ENCODE results near the gene YARS1.

Gene YARS1

DNA sequence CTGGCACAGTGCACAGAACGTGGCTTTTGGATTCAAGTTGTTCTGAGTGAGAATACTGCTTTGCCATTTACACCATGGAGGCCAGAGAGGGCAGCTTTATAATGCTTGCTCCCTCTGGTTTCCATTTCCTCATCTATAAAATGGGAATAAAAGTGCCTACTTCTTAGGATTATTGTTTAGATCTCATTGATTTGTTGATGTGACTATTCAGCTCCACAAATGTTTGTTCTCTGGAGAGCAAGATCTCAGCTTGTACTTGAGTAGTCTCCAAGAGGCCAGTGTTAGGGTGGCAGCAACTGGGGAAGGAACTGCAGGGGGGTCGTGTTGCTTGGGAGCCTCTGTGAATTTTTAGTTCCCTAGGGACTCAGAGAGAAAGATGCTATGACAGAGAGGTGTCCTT lies 55.2 kb downstream of the YARS1 start:
- no peak overlapping the region for H3K23ac ChIP-seq (ENCODE audit: low read length in 2 of 2)
- DNase-seq = no peak
- H3K4me1 ChIP-seq (ENCODE audit: control insufficient read depth, insufficient read depth, low read depth, low read length) = peaks cover 55% of the 10 kb centered on the region
- no peak overlapping the region for H4K91ac ChIP-seq (ENCODE audit: low read length)
- no peaks in the 10 kb centered on the region for H3K27me3 ChIP-seq (ENCODE audit: control insufficient read depth in 1 of 2, insufficient read depth in 1 of 2, low read length in 2 of 2)
- H3K4ac ChIP-seq (ENCODE audit: low read depth in 1 of 2, low read length in 2 of 2) = peak overlapping the region in 1 of 2 experiments; percentile 17
- H2AFZ ChIP-seq (ENCODE audit: low read depth, low read length) = no peak overlapping the region
- H3K18ac ChIP-seq (ENCODE audit: low read depth in 1 of 2, low read length in 2 of 2) = peak overlapping the region in 1 of 2 experiments; percentile 42
- peaks cover 38% of the 10 kb centered on the region for H3K79me1 ChIP-seq (replicated peaks; ENCODE audit: low read length, poor library complexity, severe bottlenecking)
- no peak overlapping the region for H2BK120ac ChIP-seq (ENCODE audit: low read depth, low read length)
- 78% methylated on average over 2 of the region's 2 CpGs for WGBS
- H2BK5ac ChIP-seq (ENCODE audit: low read depth, low read length, poor library complexity, severe bottlenecking) = peak overlapping the region; percentile 12
- H3K4me3 ChIP-seq (ENCODE audit: insufficient read depth in 1 of 2, low read depth in 1 of 2, low read length in 2 of 2) = no peak overlapping the region
- H3K14ac ChIP-seq (ENCODE audit: low read length in 2 of 2) = no peak overlapping the region
- H2AK5ac ChIP-seq (ENCODE audit: low read length, severe bottlenecking) = peak overlapping the region; percentile 95
- H3K4me2 ChIP-seq (ENCODE audit: low read length, poor library complexity, severe bottlenecking) = no peak overlapping the region
- H3K9me3 ChIP-seq (ENCODE audit: control insufficient read depth, low read length) = no peaks in the 10 kb centered on the region
- peaks cover 4 to 30% of the 10 kb centered on the region in 2 experiments for H3K36me3 ChIP-seq (ENCODE audit: control insufficient read depth in 1 of 2, insufficient read depth in 2 of 2, low read depth in 1 of 2, low read length in 2 of 2)
- H3K9ac ChIP-seq (ENCODE audit: low read length) = no peak overlapping the region
- no peak overlapping the region for H2BK15ac ChIP-seq (ENCODE audit: low read depth, poor library complexity, severe bottlenecking)
- H2BK12ac ChIP-seq (ENCODE audit: low read length in 2 of 2) = no peak overlapping the region
- H4K8ac ChIP-seq (ENCODE audit: low read length) = no peak overlapping the region
- H3K27ac ChIP-seq (ENCODE audit: low read length, poor library complexity, severe bottlenecking) = peak overlapping the region; percentile 95

DNA sequence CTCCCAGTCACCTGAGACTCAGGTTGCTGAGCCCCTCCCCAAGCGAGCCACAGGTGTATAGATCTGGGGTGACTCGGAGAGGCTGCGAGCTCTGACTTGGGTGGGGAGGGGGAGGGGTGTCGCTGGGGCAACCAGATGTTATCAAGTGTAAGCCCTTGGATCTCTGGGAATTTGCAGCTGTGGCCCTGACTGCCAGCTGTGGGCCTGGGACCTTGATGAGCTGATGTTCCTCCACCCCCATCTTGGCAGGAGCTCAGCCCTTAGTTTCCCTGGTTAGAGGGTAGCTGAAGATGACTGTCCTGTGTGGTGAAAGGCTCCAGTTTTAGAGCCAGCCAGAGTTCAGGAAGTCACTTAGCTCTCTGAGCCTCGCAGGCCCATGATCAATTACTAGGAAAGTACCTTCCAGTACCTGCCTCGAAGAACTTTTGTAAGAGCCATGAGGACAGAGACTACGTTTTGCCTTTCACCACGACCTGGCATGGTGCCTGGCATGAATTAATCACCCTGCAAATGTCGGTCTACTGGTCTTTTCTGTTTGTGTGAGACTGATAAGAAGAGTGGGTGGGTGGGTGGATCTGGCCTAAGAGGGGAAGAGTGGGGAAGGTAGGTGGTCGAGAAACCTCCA lies 55.8 kb downstream of the YARS1 start:
- Histone ChIP-seq H3K14ac (ENCODE audit: low read length in 2 of 2) (peak overlapping the region in 1 of 2 experiments; percentile 67), H3K9ac (ENCODE audit: low read length) (no peak overlapping the region), H3K79me1 (replicated peaks; ENCODE audit: low read length, poor library complexity, severe bottlenecking) (peaks cover 32% of the 10 kb centered on the region), H2AFZ (ENCODE audit: low read depth, low read length) (no peak overlapping the region), H4K8ac (ENCODE audit: low read length) (no peak overlapping the region), H3K27me3 (ENCODE audit: control insufficient read depth in 1 of 2, insufficient read depth in 1 of 2, low read length in 2 of 2) (no peaks in the 10 kb centered on the region), H2BK15ac (ENCODE audit: low read depth, poor library complexity, severe bottlenecking) (no peak overlapping the region), H2BK120ac (ENCODE audit: low read depth, low read length) (no peak overlapping the region), H3K18ac (ENCODE audit: low read depth in 1 of 2, low read length in 2 of 2) (peak overlapping the region in 1 of 2 experiments; percentile 63), H2BK12ac (ENCODE audit: low read length in 2 of 2) (peak overlapping the region in 1 of 2 experiments; percentile 56), H2BK5ac (ENCODE audit: low read depth, low read length, poor library complexity, severe bottlenecking) (peak overlapping the region; percentile 98), H3K4me1 (ENCODE audit: control insufficient read depth, insufficient read depth, low read depth, low read length) (peaks cover 49% of the 10 kb centered on the region), H3K4ac (ENCODE audit: low read depth in 1 of 2, low read length in 2 of 2) (peak overlapping the region in 1 of 2 experiments; percentile 17), H3K23ac (ENCODE audit: low read length in 2 of 2) (peak overlapping the region in 1 of 2 experiments; percentile 41), H3K4me3 (ENCODE audit: insufficient read depth in 1 of 2, low read depth in 1 of 2, low read length in 2 of 2) (no peak overlapping the region), H3K27ac (ENCODE audit: low read length, poor library complexity, severe bottlenecking) (peak overlapping the region; percentile 95), H4K91ac (ENCODE audit: low read length) (no peak overlapping the region), H3K36me3 (ENCODE audit: control insufficient read depth in 1 of 2, insufficient read depth in 2 of 2, low read depth in 1 of 2, low read length in 2 of 2) (peaks cover 4 to 30% of the 10 kb centered on the region in 2 experiments), H3K4me2 (ENCODE audit: low read length, poor library complexity, severe bottlenecking) (no peak overlapping the region), H3K9me3 (ENCODE audit: control insufficient read depth, low read length) (no peaks in the 10 kb centered on the region), H2AK5ac (ENCODE audit: low read length, severe bottlenecking) (peak overlapping the region; percentile 95)
- DNase-seq = peak; percentile 83
- 36% methylated on average over 10 of the region's 10 CpGs for WGBS

DNA sequence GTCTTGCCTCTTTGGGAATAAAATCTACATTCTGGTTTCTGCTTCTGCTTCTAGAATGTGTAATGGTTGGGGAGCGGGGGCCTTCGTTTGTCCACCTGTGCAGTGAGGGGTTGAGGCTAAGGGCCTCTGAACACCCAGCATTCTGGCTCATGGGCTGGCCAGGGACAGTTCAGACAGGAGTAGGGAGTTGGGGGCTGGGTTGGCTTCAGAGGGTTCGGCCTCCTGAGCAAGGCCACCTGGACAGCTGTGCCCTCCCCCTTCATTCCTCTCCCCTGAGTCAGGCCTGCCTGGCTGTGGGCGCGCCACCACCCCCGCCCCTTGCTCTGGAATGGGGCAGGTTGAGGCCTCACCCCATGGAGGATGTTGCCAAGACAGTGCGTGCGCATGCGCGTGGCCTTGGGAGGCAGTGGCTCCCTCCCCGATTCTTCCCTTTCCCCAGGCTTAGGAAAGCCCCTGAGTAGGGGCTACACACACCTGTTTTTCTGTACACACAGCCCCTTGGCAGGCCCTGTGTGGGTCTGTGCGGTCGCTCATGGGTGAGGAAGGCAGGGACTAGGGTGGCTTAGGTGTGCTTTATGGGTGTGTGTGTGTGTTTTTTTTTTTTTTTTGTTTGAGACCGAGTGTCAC lies 57.0 kb downstream of the YARS1 start:
- H3K9ac ChIP-seq (ENCODE audit: low read length) = no peak overlapping the region
- peak overlapping the region in 1 of 2 experiments; percentile 29 for H3K4ac ChIP-seq (ENCODE audit: low read depth in 1 of 2, low read length in 2 of 2)
- H3K79me1 ChIP-seq (replicated peaks; ENCODE audit: low read length, poor library complexity, severe bottlenecking) = peaks cover 21% of the 10 kb centered on the region
- H2AFZ ChIP-seq (ENCODE audit: low read depth, low read length) = no peak overlapping the region
- no peak overlapping the region for H2BK120ac ChIP-seq (ENCODE audit: low read depth, low read length)
- no peak overlapping the region for H4K8ac ChIP-seq (ENCODE audit: low read length)
- peak; percentile 48 for DNase-seq
- H3K14ac ChIP-seq (ENCODE audit: low read length in 2 of 2) = no peak overlapping the region
- peak overlapping the region in 1 of 2 experiments; percentile 31 for H3K18ac ChIP-seq (ENCODE audit: low read depth in 1 of 2, low read length in 2 of 2)
- H2BK5ac ChIP-seq (ENCODE audit: low read depth, low read length, poor library complexity, severe bottlenecking) = peak overlapping the region; percentile 98
- no peaks in the 10 kb centered on the region for H3K27me3 ChIP-seq (ENCODE audit: control insufficient read depth in 1 of 2, insufficient read depth in 1 of 2, low read length in 2 of 2)
- peaks cover 4 to 21% of the 10 kb centered on the region in 2 experiments for H3K36me3 ChIP-seq (ENCODE audit: control insufficient read depth in 1 of 2, insufficient read depth in 2 of 2, low read depth in 1 of 2, low read length in 2 of 2)
- H2AK5ac ChIP-seq (ENCODE audit: low read length, severe bottlenecking) = peak overlapping the region; percentile 97
- H3K4me3 ChIP-seq (ENCODE audit: insufficient read depth in 1 of 2, low read depth in 1 of 2, low read length in 2 of 2) = no peak overlapping the region
- H2BK12ac ChIP-seq (ENCODE audit: low read length in 2 of 2) = peak overlapping the region in 1 of 2 experiments; percentile 12
- peak overlapping the region in 1 of 2 experiments; percentile 23 for H3K23ac ChIP-seq (ENCODE audit: low read length in 2 of 2)
- H3K4me1 ChIP-seq (ENCODE audit: control insufficient read depth, insufficient read depth, low read depth, low read length) = peaks cover 45% of the 10 kb centered on the region
- WGBS = 33% methylated on average over 9 of the region's 14 CpGs
- H2BK15ac ChIP-seq (ENCODE audit: low read depth, poor library complexity, severe bottlenecking) = no peak overlapping the region
- peak overlapping the region; percentile 32 for H3K4me2 ChIP-seq (ENCODE audit: low read length, poor library complexity, severe bottlenecking)
- H4K91ac ChIP-seq (ENCODE audit: low read length) = no peak overlapping the region
- peak overlapping the region; percentile 96 for H3K27ac ChIP-seq (ENCODE audit: low read length, poor library complexity, severe bottlenecking)
- H3K9me3 ChIP-seq (ENCODE audit: control insufficient read depth, low read length) = no peaks in the 10 kb centered on the region

DNA sequence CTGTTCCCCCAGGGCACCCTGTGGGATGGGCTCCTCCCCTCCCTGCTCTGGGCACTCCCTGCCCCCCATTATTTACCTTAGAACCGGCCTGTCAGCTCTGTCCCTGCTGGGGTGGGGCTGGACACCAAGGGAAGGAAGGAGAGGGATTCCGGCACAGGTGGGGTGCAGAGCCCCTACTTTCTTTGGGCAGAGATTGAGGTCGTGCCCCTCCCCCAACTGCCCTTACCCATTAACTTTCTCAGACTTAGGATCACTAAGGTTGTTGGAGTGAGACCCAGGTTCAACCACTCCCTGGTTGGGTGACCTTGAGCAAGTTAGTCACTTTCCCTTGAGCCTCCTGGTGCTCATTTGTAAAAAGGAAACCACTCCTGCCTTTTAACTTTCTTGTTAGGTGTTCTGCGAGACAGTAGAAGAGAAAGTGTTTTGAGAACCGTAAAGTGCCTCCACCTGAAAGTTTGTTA lies 57.6 kb downstream of the YARS1 start:
- Histone ChIP-seq H2BK5ac (ENCODE audit: low read depth, low read length, poor library complexity, severe bottlenecking) (peak overlapping the region; percentile 66), H3K23ac (ENCODE audit: low read length in 2 of 2) (no peak overlapping the region), H3K9me3 (ENCODE audit: control insufficient read depth, low read length) (no peaks in the 10 kb centered on the region), H4K8ac (ENCODE audit: low read length) (peak overlapping the region; percentile 5), H3K36me3 (ENCODE audit: control insufficient read depth in 1 of 2, insufficient read depth in 2 of 2, low read depth in 1 of 2, low read length in 2 of 2) (peaks cover 0 to 16% of the 10 kb centered on the region in 2 experiments), H3K4ac (ENCODE audit: low read depth in 1 of 2, low read length in 2 of 2) (no peak overlapping the region), H2AK5ac (ENCODE audit: low read length, severe bottlenecking) (peak overlapping the region; percentile 97), H2BK15ac (ENCODE audit: low read depth, poor library complexity, severe bottlenecking) (no peak overlapping the region), H3K4me3 (ENCODE audit: insufficient read depth in 1 of 2, low read depth in 1 of 2, low read length in 2 of 2) (no peak overlapping the region), H3K18ac (ENCODE audit: low read depth in 1 of 2, low read length in 2 of 2) (no peak overlapping the region), H2BK12ac (ENCODE audit: low read length in 2 of 2) (no peak overlapping the region), H3K14ac (ENCODE audit: low read length in 2 of 2) (no peak overlapping the region), H3K4me1 (ENCODE audit: control insufficient read depth, insufficient read depth, low read depth, low read length) (peaks cover 45% of the 10 kb centered on the region), H3K79me1 (replicated peaks; ENCODE audit: low read length, poor library complexity, severe bottlenecking) (peaks cover 15% of the 10 kb centered on the region), H3K27me3 (ENCODE audit: control insufficient read depth in 1 of 2, insufficient read depth in 1 of 2, low read length in 2 of 2) (no peaks in the 10 kb centered on the region), H3K27ac (ENCODE audit: low read length, poor library complexity, severe bottlenecking) (peak overlapping the region; percentile 96), H3K4me2 (ENCODE audit: low read length, poor library complexity, severe bottlenecking) (no peak overlapping the region), H2AFZ (ENCODE audit: low read depth, low read length) (no peak overlapping the region), H4K91ac (ENCODE audit: low read length) (no peak overlapping the region), H2BK120ac (ENCODE audit: low read depth, low read length) (no peak overlapping the region), H3K9ac (ENCODE audit: low read length) (no peak overlapping the region)
- 54% methylated on average over 4 of the region's 5 CpGs for WGBS
- DNase-seq = no peak
